NB4 (cell line): ENCODE measurements around the gene MRPL41.

ENCODE experiments used
- MAX ChIP-seq: IDR thresholded peaks from 2 replicates; pipeline ENCODE4 v1.6.1; 2011; ENCODE audit warnings: low read depth, low read length
- POLR2A ChIP-seq: IDR thresholded peaks from 2 replicates; pipeline ENCODE4 v1.6.1; 2011; ENCODE audit warnings: mild to moderate bottlenecking; ENCODE audit not compliant: insufficient read length; ENCODE audit errors: extremely low read depth
- TF ChIP-seq, protein P1 (sequence below): IDR thresholded peaks from one replicate; pipeline ENCODE4 v1.5.1; 2012; ENCODE audit warnings: low read depth, low read length

DNA sequence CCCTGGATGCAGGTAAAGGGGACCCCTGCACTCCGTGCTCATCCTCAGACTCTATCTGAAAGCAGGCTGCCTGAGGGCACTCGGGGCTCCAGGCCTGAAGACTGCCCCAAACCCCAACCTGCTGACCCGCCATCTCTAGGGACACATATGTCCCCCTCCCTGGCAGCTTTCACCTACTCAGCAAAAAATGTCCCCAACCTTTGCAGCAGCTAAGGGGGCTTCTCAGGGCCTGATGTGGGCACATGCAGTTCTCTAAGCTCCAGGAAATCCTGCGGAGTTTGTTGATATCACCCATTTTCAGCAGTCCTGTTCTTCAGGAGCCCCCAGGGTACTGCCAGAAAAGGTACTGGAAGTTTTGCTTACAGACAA lies 29.3 kb downstream of the MRPL41 start:
- TF ChIP-seq, protein P1, sequence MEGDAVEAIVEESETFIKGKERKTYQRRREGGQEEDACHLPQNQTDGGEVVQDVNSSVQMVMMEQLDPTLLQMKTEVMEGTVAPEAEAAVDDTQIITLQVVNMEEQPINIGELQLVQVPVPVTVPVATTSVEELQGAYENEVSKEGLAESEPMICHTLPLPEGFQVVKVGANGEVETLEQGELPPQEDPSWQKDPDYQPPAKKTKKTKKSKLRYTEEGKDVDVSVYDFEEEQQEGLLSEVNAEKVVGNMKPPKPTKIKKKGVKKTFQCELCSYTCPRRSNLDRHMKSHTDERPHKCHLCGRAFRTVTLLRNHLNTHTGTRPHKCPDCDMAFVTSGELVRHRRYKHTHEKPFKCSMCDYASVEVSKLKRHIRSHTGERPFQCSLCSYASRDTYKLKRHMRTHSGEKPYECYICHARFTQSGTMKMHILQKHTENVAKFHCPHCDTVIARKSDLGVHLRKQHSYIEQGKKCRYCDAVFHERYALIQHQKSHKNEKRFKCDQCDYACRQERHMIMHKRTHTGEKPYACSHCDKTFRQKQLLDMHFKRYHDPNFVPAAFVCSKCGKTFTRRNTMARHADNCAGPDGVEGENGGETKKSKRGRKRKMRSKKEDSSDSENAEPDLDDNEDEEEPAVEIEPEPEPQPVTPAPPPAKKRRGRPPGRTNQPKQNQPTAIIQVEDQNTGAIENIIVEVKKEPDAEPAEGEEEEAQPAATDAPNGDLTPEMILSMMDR, result no peak
- TF ChIP-seq POLR2A, result no peak
- TF ChIP-seq MAX, result no peak
